ENCODE data around the gene PLEKHM3. TPM values are rescaled to one million over a fixed set of nuclear protein-coding genes. Genes with fewer than 3 reads are reported as not detected.
A peak's percentile ranks its signal among the peaks of the same experiment; 100 is the strongest.

PLEKHM3 gene
- total RNA-seq, 1 experiment from 2014 or later = 19.9 TPM

DNA sequence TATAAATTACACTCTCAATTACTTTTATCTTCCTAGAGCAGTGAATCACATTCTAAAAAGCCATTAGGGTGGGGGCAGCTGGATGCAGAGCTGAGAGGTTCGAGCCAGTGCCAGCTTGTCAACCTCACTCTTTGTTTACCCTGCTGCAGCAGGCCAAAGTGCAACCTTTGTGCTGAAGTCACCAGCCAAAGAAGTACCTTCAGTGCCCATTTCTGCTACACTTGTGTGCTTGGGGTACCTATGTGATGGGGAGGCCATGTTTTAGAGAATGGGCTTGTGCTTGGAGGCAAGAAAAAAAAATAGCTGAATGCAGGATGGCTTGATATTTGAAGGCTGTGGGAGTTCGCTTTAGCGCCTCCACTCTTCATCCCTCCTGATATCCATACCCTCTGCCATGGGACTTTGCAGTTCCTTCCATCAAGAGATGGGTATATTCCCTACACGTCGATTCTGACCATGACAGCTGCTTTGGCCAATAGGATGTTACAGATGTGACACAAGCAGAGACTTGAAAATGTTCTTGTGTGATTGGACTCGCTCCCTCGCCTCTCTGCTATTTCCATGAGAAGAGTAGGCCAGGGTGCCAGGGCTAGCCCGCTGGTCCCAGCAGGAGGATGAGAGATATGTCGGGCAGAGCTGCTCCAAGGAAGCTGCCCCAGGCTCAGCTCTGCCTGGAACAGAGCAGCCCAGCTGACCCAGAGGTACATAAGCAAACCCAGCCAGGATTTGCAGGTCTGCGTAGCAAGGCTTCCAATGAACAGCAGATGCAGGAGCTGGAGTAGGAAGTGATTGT lies 242.9 kb downstream of the PLEKHM3 start:
- Histone ChIP-seq H3K4me3 (ENCODE audit: low read length) (no peak overlapping the region), H3K36me3 (ENCODE audit: insufficient read depth, low read length) (no peaks in the 10 kb centered on the region), H3K27ac (ENCODE audit: low read length) (no peak overlapping the region), H2AFZ (ENCODE audit: low read length) (no peak overlapping the region), H3K4me1 (ENCODE audit: low read length) (no peaks in the 10 kb centered on the region), H4K20me1 (ENCODE audit: insufficient read depth, low read depth, low read length) (no peaks in the 10 kb centered on the region), H3K9me2 (replicated peaks; ENCODE audit: insufficient read depth, low read length) (no peaks in the 10 kb centered on the region), H3K9ac (ENCODE audit: low read length) (no peak overlapping the region), H3K9me3 (ENCODE audit: low read length) (no peaks in the 10 kb centered on the region), H3K27me3 (ENCODE audit: low read length) (no peaks in the 10 kb centered on the region), H3K79me2 (ENCODE audit: low read length) (no peaks in the 10 kb centered on the region), H3K4me2 (ENCODE audit: low read depth, low read length, poor library complexity, severe bottlenecking) (no peak overlapping the region)
- no peak for DNase-seq

DNA sequence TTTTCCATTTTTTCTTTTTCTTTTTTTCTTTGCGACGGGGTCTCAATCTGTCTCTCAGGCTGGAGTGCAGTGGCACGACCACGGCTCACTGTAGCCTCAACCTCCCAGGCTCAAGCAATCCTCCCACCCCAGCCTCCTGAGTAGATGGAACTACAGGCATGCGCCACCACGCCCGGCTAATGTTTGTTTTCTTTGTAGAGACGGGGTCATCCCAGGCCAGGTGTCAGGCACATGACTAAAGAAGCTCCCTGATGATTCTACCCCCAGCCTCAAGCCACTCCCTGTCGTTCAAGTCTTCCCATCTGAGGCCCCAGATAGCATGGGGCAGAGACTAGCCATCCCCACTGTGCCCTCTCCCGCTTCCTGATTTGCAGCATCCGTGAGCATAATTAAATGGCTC lies 245.8 kb downstream of the PLEKHM3 start:
- Histone ChIP-seq H4K20me1 (ENCODE audit: insufficient read depth, low read depth, low read length) (no peaks in the 10 kb centered on the region), H3K36me3 (ENCODE audit: insufficient read depth, low read length) (no peaks in the 10 kb centered on the region)

DNA sequence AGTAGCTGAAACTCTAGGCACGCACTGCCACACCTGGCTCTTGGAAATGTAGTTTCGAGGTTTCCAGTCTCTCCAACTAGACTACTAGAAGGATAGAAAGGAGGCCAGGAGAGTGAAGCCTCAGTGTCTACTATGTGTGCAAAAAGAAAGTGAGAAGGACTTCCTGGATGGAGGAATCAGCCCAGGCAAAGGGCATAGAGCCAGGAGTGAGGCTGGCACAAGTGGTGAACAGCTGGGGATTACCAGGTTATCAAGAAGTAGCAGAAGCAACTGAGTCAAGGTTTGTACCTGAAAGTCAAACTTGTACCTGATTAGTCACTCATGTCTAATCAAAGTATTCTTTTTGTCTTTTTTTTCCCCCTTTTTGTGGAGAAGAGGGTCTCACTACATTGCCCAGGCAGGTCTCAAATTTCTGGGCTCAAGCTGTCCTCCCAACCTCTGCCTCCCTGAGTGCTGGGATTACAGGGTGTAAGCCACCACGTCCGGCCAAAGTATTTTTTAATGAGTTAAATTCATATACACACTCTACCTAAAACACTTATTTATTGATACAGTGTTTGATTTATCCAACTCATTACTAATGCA lies 246.9 kb downstream of the PLEKHM3 start:
- Histone ChIP-seq H3K27me3 (ENCODE audit: low read length) (no peaks in the 10 kb centered on the region), H3K27ac (ENCODE audit: low read length) (no peak overlapping the region), H3K4me1 (ENCODE audit: low read length) (no peaks in the 10 kb centered on the region)

More for the DNA sequence above, 245.8 kb downstream of the PLEKHM3 start:
- Histone ChIP-seq H3K9ac (ENCODE audit: low read length) (no peak overlapping the region), H2AFZ (ENCODE audit: low read length) (no peak overlapping the region), H3K4me1 (ENCODE audit: low read length) (no peaks in the 10 kb centered on the region), H3K9me3 (ENCODE audit: low read length) (no peaks in the 10 kb centered on the region), H3K27me3 (ENCODE audit: low read length) (no peaks in the 10 kb centered on the region), H3K9me2 (replicated peaks; ENCODE audit: insufficient read depth, low read length) (no peaks in the 10 kb centered on the region), H3K79me2 (ENCODE audit: low read length) (no peaks in the 10 kb centered on the region), H3K27ac (ENCODE audit: low read length) (no peak overlapping the region), H3K4me2 (ENCODE audit: low read depth, low read length, poor library complexity, severe bottlenecking) (no peak overlapping the region), H3K4me3 (ENCODE audit: low read length) (no peak overlapping the region)
- no peak for DNase-seq

DNA sequence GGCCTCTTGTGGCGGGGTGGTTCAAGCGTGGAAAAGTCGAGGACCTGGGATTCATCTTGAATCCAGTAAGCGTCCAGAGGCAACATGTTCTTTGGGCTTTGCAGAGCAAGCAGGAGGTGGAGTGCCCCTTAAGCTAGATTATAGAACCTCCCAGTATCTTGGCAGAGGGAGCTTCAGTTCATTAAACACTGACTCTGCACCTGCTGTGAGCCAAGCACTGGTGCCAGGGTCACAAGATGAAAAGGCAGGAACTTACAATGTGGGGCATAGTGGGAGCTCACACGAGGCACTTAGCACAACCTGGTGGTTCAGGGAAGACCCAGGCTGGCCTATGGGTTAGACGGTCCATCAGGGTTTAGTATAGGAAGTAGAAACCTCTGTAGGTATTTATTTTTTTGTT lies 248.2 kb downstream of the PLEKHM3 start:
- Histone ChIP-seq H3K79me2 (ENCODE audit: low read length) (no peaks in the 10 kb centered on the region), H3K4me1 (ENCODE audit: low read length) (no peaks in the 10 kb centered on the region), H3K9ac (ENCODE audit: low read length) (no peak overlapping the region), H3K27ac (ENCODE audit: low read length) (no peak overlapping the region), H3K4me3 (ENCODE audit: low read length) (no peak overlapping the region), H2AFZ (ENCODE audit: low read length) (no peak overlapping the region), H3K4me2 (ENCODE audit: low read depth, low read length, poor library complexity, severe bottlenecking) (no peak overlapping the region), H3K27me3 (ENCODE audit: low read length) (no peaks in the 10 kb centered on the region), H3K36me3 (ENCODE audit: insufficient read depth, low read length) (no peaks in the 10 kb centered on the region), H3K9me2 (replicated peaks; ENCODE audit: insufficient read depth, low read length) (no peaks in the 10 kb centered on the region), H3K9me3 (ENCODE audit: low read length) (no peaks in the 10 kb centered on the region), H4K20me1 (ENCODE audit: insufficient read depth, low read depth, low read length) (no peaks in the 10 kb centered on the region)
- DNase-seq = no peak

More for the DNA sequence above, 246.9 kb downstream of the PLEKHM3 start:
- H3K9me2 ChIP-seq (replicated peaks; ENCODE audit: insufficient read depth, low read length) = no peaks in the 10 kb centered on the region
- no peak overlapping the region for H3K4me2 ChIP-seq (ENCODE audit: low read depth, low read length, poor library complexity, severe bottlenecking)
- H3K36me3 ChIP-seq (ENCODE audit: insufficient read depth, low read length) = no peaks in the 10 kb centered on the region
- no peak overlapping the region for H3K4me3 ChIP-seq (ENCODE audit: low read length)
- no peaks in the 10 kb centered on the region for H3K79me2 ChIP-seq (ENCODE audit: low read length)
- H2AFZ ChIP-seq (ENCODE audit: low read length) = no peak overlapping the region
- DNase-seq = no peak
- no peaks in the 10 kb centered on the region for H3K9me3 ChIP-seq (ENCODE audit: low read length)
- H3K9ac ChIP-seq (ENCODE audit: low read length) = no peak overlapping the region
- H4K20me1 ChIP-seq (ENCODE audit: insufficient read depth, low read depth, low read length) = no peaks in the 10 kb centered on the region

DNA sequence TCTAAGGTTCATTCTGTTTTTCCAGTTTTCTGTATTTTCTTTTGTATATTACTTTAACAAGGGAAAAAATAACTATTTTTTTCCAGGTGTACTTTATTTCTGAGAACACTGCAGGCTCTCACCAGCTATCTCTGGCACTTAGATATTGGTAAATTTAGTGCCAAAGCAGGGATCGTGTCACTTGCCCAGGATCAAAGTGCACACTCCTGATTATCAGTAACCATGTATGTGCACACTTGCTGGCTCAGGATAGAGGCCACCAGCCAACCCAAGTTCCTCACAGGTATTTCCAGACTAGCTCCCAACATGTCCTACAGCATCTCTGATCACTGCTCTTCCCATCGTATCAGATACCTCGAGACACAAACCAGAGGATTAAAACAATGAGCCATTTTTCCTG lies 249.9 kb downstream of the PLEKHM3 start:
- Histone ChIP-seq H3K4me3 (ENCODE audit: low read length) (no peak overlapping the region), H4K20me1 (ENCODE audit: insufficient read depth, low read depth, low read length) (no peaks in the 10 kb centered on the region), H3K9me2 (replicated peaks; ENCODE audit: insufficient read depth, low read length) (no peaks in the 10 kb centered on the region), H2AFZ (ENCODE audit: low read length) (no peak overlapping the region), H3K27me3 (ENCODE audit: low read length) (no peaks in the 10 kb centered on the region), H3K4me1 (ENCODE audit: low read length) (peaks cover 6% of the 10 kb centered on the region), H3K4me2 (ENCODE audit: low read depth, low read length, poor library complexity, severe bottlenecking) (no peak overlapping the region), H3K36me3 (ENCODE audit: insufficient read depth, low read length) (no peaks in the 10 kb centered on the region), H3K27ac (ENCODE audit: low read length) (no peak overlapping the region), H3K79me2 (ENCODE audit: low read length) (no peaks in the 10 kb centered on the region), H3K9ac (ENCODE audit: low read length) (no peak overlapping the region), H3K9me3 (ENCODE audit: low read length) (no peaks in the 10 kb centered on the region)
- no peak for DNase-seq

DNA sequence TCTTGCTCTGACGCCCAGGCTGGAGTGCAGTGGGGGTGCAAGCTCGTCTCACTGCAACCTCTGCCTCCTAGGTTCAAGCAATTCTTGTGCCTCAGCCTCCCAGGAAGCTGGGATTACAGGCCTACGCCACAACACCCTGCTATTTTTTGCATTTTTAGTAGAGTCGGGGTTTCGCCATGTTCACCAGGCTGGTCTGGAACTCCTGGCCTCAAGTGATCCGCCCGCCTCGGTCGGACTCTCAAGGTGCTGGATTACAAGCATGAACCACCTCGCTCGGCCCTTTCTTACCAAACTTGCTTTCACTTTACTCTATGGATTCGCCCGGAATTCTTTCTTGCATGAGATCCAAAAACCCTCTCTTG lies 252.5 kb downstream of the PLEKHM3 start:
- no peaks in the 10 kb centered on the region for H4K20me1 ChIP-seq (ENCODE audit: insufficient read depth, low read depth, low read length)
- no peaks in the 10 kb centered on the region; the same call in 1 of the 2 replicates for H3K36me3 ChIP-seq (ENCODE audit: insufficient read depth, low read length)
- no peak overlapping the region for H3K9ac ChIP-seq (ENCODE audit: low read length)
- no peak overlapping the region for H3K4me3 ChIP-seq (ENCODE audit: low read length)
- no peaks in the 10 kb centered on the region for H3K9me2 ChIP-seq (replicated peaks; ENCODE audit: insufficient read depth, low read length)
- H2AFZ ChIP-seq (ENCODE audit: low read length) = no peak overlapping the region
- H3K27ac ChIP-seq (ENCODE audit: low read length) = no peak overlapping the region
- H3K9me3 ChIP-seq (ENCODE audit: low read length) = no peaks in the 10 kb centered on the region
- peaks cover 12% of the 10 kb centered on the region for H3K79me2 ChIP-seq (ENCODE audit: low read length)
- no peak overlapping the region for H3K4me2 ChIP-seq (ENCODE audit: low read depth, low read length, poor library complexity, severe bottlenecking)
- peaks cover 20% of the 10 kb centered on the region for H3K4me1 ChIP-seq (ENCODE audit: low read length)
- no peaks in the 10 kb centered on the region for H3K27me3 ChIP-seq (ENCODE audit: low read length)
- DNase-seq = no peak

DNA sequence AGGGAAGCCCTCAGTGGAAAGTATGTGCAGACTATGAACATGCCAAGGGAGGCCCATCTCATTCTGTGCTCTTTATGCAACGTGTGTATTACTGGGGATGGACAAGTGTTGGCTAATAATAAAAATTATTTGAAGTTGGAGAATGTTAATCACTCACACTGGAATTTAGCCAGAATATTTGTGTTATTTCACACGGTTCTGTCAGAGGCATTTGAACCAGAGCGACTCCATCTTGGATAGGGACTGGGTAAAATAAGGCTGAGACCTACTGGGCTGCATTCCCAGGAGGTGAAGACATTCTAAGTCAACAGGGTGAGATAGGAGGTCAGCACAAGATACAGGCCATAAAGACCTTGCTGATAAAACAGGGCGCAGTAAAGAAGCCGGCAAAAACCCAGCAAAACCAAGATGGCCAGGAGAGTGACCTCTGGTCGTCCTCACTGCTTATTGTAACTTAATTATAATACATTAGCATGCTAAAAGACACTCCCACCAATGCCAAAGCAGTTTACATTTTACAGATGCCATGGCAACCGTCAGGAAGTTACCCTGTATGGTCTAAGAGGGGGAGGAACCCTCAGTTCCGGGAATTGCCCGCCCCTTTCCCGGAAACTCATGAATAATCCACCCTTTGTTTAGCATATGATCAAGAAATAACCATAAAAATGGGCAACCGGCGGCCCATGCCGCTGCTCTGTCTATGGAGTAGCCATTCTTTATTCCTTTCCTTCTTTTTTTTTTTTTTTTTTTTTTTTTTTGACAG lies 253.1 kb downstream of the PLEKHM3 start:
- Histone ChIP-seq H2AFZ (ENCODE audit: low read length) (no peak overlapping the region), H3K27me3 (ENCODE audit: low read length) (no peaks in the 10 kb centered on the region), H3K4me3 (ENCODE audit: low read length) (no peak overlapping the region), H4K20me1 (ENCODE audit: insufficient read depth, low read depth, low read length) (no peaks in the 10 kb centered on the region), H3K4me2 (ENCODE audit: low read depth, low read length, poor library complexity, severe bottlenecking) (no peak overlapping the region), H3K9ac (ENCODE audit: low read length) (no peak overlapping the region), H3K27ac (ENCODE audit: low read length) (no peak overlapping the region), H3K4me1 (ENCODE audit: low read length) (peaks cover 20% of the 10 kb centered on the region), H3K79me2 (ENCODE audit: low read length) (peaks cover 18% of the 10 kb centered on the region), H3K36me3 (ENCODE audit: insufficient read depth, low read length) (no peaks in the 10 kb centered on the region; the same call in 1 of the 2 replicates), H3K9me2 (replicated peaks; ENCODE audit: insufficient read depth, low read length) (no peaks in the 10 kb centered on the region), H3K9me3 (ENCODE audit: low read length) (no peaks in the 10 kb centered on the region)
- DNase-seq = no peak

DNA sequence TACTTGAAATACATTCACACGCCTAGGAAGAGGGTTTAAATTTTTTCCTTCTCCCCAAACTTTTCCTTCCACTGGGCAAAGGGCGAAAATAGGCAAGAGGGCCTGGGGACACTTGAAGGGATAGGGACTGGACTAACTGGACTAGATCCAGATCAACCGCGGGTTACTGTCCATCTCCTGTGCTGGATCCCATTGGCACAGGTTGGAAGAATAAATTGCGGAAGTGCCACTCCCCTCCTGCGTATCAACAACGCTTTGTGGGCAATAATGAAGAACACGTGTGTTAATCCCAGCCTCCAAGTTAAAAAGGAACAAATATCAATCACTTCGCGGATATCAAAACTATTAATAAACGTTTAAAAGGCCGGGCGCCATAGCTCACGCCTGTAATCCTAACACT lies 253.9 kb downstream of the PLEKHM3 start:
- Histone ChIP-seq H3K79me2 (ENCODE audit: low read length) (peaks cover 21% of the 10 kb centered on the region), H2AFZ (ENCODE audit: low read length) (no peak overlapping the region), H3K4me3 (ENCODE audit: low read length) (no peak overlapping the region), H4K20me1 (ENCODE audit: insufficient read depth, low read depth, low read length) (no peaks in the 10 kb centered on the region), H3K9me2 (replicated peaks; ENCODE audit: insufficient read depth, low read length) (no peaks in the 10 kb centered on the region), H3K9ac (ENCODE audit: low read length) (no peak overlapping the region), H3K4me2 (ENCODE audit: low read depth, low read length, poor library complexity, severe bottlenecking) (peak overlapping the region; percentile 99), H3K36me3 (ENCODE audit: insufficient read depth, low read length) (no peaks in the 10 kb centered on the region; the same call in 1 of the 2 replicates), H3K4me1 (ENCODE audit: low read length) (peaks cover 24% of the 10 kb centered on the region), H3K9me3 (ENCODE audit: low read length) (no peaks in the 10 kb centered on the region), H3K27me3 (ENCODE audit: low read length) (no peaks in the 10 kb centered on the region), H3K27ac (ENCODE audit: low read length) (no peak overlapping the region)
- no peak for DNase-seq

Data from Karpas-422 (cell line).